ENCODE results near the gene BAIAP2. TPM values are rescaled to one million over a fixed set of nuclear protein-coding genes. Genes with fewer than 3 reads are reported as not detected.

Gene BAIAP2
- polyA plus RNA-seq, 2 of the 4 experiments (the other 2 are of a cell fraction) = 7.1 to 27.5 TPM

GRCh38 chr17:81025741-81026129 lies 9.2 kb upstream of the BAIAP2 start:
- CTCF ChIA-PET = interaction anchor here (0.6 to 37.9 kb wide), 12 partner anchors 12 to 205 kb away, joined by 3 to 880 read pairs (median 4); no protein-coding TSS in a partner anchor
- Histone ChIP-seq H3K27ac (no peak overlapping the region), H3K4me2 (no peak overlapping the region), H3K4me3 (no peak overlapping the region), H3K4me1 (0 out of 3 replicates have a peak, but pooled peaks cover 7% of the 10 kb centered on the region), H3K9me3 (0 out of 3 replicates have a peak, but pooled peaks cover 3% of the 10 kb centered on the region)
- 80% methylated on average over 22 of the region's 22 CpGs for WGBS (ENCODE audit: missing lambda C conversion rate)
- no peak for FAIRE-seq
- no peak for ATAC-seq
- TF ChIP-seq, protein P1, sequence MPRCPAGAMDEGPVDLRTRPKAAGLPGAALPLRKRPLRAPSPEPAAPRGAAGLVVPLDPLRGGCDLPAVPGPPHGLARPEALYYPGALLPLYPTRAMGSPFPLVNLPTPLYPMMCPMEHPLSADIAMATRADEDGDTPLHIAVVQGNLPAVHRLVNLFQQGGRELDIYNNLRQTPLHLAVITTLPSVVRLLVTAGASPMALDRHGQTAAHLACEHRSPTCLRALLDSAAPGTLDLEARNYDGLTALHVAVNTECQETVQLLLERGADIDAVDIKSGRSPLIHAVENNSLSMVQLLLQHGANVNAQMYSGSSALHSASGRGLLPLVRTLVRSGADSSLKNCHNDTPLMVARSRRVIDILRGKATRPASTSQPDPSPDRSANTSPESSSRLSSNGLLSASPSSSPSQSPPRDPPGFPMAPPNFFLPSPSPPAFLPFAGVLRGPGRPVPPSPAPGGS (IDR thresholded peaks at IDR 0.05) = no peak
- no peak for TF ChIP-seq HEYL (CRISPR knock-in tag; IDR thresholded peaks at IDR 0.05)
- TF ChIP-seq CBX8 (IDR thresholded peaks at IDR 0.05) = no peak
- no peak for TF ChIP-seq HDAC2 (IDR thresholded peaks at IDR 0.05)
- no peak for TF ChIP-seq EHF (CRISPR knock-in tag; IDR thresholded peaks at IDR 0.05)
- no peak for TF ChIP-seq RARB (CRISPR knock-in tag; IDR thresholded peaks at IDR 0.05)
- TF ChIP-seq POLR2A (IDR thresholded peaks at IDR 0.05; ENCODE audit: low read length) = no peak
- TF ChIP-seq SMC3 (IDR thresholded peaks at IDR 0.05) = no peak
- TF ChIP-seq ELK1 (IDR thresholded peaks at IDR 0.05; ENCODE audit: low read depth, low read length) = no peak
- TF ChIP-seq PHF8 (IDR thresholded peaks at IDR 0.05; ENCODE audit: borderline replicate concordance, low read depth) = no peak
- TF ChIP-seq NPAS2 (CRISPR knock-in tag; IDR thresholded peaks at IDR 0.05; ENCODE audit: borderline replicate concordance) = no peak
- DNase-seq (ENCODE audit: low read depth in 1 of 2, low spot score in 1 of 2) = no peak
- POLR2A ChIA-PET = no interaction called here

DNA sequence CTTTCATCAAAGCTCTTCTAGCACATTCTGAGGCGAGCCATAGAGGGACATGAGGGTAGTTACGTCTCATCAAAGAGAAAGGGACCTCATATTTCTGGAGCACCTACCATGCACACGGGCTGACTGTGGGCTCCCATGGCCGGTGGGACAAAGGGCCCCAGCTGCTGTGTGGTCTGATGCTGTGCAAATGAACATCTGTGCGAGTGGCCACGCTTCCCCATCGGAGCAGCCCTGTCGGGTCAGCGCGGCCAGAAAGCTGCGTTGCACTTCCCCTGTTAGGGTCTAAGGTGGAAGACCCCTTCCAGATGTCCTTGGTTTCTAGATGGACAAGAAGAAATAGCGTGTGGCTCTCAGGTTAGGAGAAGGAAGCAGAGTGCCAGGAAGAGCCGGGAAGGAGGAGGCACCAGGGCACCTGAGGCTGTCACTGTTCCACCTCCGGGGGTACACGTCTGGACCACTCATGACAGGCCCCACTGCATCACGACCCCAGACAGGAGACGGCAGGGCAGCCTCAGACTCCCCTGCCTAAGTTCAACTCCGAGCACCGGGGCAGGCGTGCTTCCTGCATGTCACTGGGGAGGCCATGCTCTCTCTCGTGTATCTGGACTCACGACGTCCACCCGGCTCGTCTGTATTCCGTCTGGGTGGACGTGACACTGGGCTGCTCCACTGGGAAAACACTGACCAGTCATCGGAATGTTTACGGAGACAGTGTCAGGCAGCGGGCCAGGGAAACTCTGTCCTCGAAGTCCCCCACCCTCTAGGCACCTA lies 8.5 kb upstream of the BAIAP2 start:
- TF ChIP-seq RAD21 (conservative IDR thresholded peaks at IDR 0.05 in 1 of 2, IDR thresholded peaks at IDR 0.05 in 1 of 2) = no peak
- no peak for TF ChIP-seq EHF (CRISPR knock-in tag; IDR thresholded peaks at IDR 0.05)
- no peak for TF ChIP-seq ZC3H11A (IDR thresholded peaks at IDR 0.05)
- no peak for TF ChIP-seq FOSL2 (IDR thresholded peaks at IDR 0.05)
- no peak for TF ChIP-seq FOSL2 (CRISPR knock-in tag; IDR thresholded peaks at IDR 0.05)
- TF ChIP-seq TFCP2L1 (CRISPR knock-in tag; IDR thresholded peaks at IDR 0.05) = no peak
- no peak for TF ChIP-seq BHLHE40 (IDR thresholded peaks at IDR 0.05; ENCODE audit: low read depth, low read length)
- TF ChIP-seq CHD4 (IDR thresholded peaks at IDR 0.05; ENCODE audit: borderline replicate concordance) = no peak
- no peak for TF ChIP-seq ATOH8 (CRISPR knock-in tag; IDR thresholded peaks at IDR 0.05; ENCODE audit: low read depth)
- TF ChIP-seq TP53 (CRISPR knock-in tag; IDR thresholded peaks at IDR 0.05) = no peak
- TF ChIP-seq GATA3 (IDR thresholded peaks at IDR 0.05; ENCODE audit: borderline replicate concordance) = no peak
- no peak for TF ChIP-seq RARB (CRISPR knock-in tag; IDR thresholded peaks at IDR 0.05)
- no peak for TF ChIP-seq CBX2 (IDR thresholded peaks at IDR 0.05; ENCODE audit: borderline replicate concordance, low read depth)
- no peak for TF ChIP-seq NPAS2 (CRISPR knock-in tag; IDR thresholded peaks at IDR 0.05; ENCODE audit: borderline replicate concordance)
- no peak for TF ChIP-seq REST (IDR thresholded peaks at IDR 0.05)
- no peak for TF ChIP-seq EHMT2 (IDR thresholded peaks at IDR 0.05; ENCODE audit: low read depth)
- TF ChIP-seq, protein P1 (IDR thresholded peaks at IDR 0.05) = no peak
- TF ChIP-seq NR3C1 (IDR thresholded peaks at IDR 0.05) = no peak
- POLR2A ChIA-PET = no interaction called here
- no peak overlapping the region for H3K27ac ChIP-seq
- 66% methylated on average over 31 of the region's 31 CpGs for WGBS (ENCODE audit: missing lambda C conversion rate)
- DNase-seq (ENCODE audit: low read depth in 1 of 2, low spot score in 1 of 2) (no peak), FAIRE-seq (no peak), ATAC-seq (no peak)
- 0 out of 3 replicates have a peak, but pooled peaks cover 3% of the 10 kb centered on the region for H3K9me3 ChIP-seq
- H3K4me3 ChIP-seq = no peak overlapping the region
- H3K4me2 ChIP-seq = no peak overlapping the region
- 0 out of 3 replicates have a peak, but pooled peaks cover 7% of the 10 kb centered on the region for H3K4me1 ChIP-seq
- CTCF ChIA-PET = interaction anchor here (1.0 to 37.9 kb wide), 9 partner anchors 11 to 204 kb away, joined by 3 to 880 read pairs (median 4); no protein-coding TSS in a partner anchor

All from A549 (cell line).